Measurements from ENCODE around the gene SAMD3. TPM values are rescaled to one million over a fixed set of nuclear protein-coding genes. Genes with fewer than 3 reads are reported as not detected.

SAMD3 gene
- total and polyA plus RNA-seq, 2 experiments from 2014 or later, result 3.8 to 4.9 TPM

DNA sequence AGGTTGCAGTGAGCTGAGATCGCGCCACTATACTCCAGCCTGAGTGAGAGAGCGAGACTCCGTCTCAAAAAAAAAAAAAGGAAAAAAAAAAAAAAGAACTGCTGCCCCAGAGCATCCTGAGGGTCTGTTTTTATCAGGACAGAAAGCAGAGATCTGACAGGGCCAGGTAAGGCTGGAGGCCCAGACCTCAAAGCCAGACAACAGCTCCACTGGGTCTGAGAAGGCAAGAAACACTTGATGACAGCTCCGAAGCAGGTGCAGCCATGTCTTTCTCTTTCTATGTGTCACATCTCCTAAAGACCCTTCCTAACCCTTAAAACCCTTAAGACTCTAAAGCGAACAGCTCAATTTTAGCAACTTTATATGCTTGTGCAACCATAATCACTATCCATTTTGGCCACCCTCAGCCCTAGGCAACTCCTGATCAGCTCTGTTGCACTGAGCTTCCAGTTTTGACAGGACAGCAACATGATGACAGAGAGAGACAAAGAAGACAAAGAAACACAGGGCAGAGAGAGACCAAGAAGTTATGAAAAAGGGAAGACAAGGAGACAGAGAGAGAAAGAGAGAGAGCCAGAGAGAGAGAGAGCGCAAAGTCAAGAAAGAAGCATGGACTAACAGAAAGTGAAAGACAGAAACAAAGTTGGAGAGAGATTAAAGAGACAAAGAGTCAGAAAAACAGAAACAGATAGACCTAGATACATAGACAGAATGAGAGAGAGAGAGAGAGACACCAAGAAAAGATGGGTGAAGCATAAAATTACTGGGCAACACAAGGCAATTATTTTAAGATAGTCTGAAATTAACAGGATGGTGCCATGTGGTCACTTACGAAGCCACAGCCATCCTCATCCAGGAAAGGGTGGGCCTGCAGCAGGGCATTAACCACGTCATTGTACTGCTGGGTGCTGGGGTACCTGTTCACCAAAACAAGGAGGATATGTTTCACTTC lies 39.2 kb downstream of the SAMD3 start:
- H3K27ac Mint-ChIP-seq, result no peak overlapping the region
- peaks cover 2% of the 10 kb centered on the region; the same call in 1 of the 3 replicates for H3K4me1 Mint-ChIP-seq
- no peaks in the 10 kb centered on the region for H3K4me1 ChIP-seq (ENCODE audit: insufficient read depth)
- no peak overlapping the region for H2AFZ ChIP-seq
- H4K20me1 ChIP-seq (replicated peaks; ENCODE audit: insufficient read depth), result no peaks in the 10 kb centered on the region
- no peak for TF ChIP-seq REST (IDR thresholded peaks at IDR 0.05; ENCODE audit: unreplicated experiment)
- TF ChIP-seq, protein P1, sequence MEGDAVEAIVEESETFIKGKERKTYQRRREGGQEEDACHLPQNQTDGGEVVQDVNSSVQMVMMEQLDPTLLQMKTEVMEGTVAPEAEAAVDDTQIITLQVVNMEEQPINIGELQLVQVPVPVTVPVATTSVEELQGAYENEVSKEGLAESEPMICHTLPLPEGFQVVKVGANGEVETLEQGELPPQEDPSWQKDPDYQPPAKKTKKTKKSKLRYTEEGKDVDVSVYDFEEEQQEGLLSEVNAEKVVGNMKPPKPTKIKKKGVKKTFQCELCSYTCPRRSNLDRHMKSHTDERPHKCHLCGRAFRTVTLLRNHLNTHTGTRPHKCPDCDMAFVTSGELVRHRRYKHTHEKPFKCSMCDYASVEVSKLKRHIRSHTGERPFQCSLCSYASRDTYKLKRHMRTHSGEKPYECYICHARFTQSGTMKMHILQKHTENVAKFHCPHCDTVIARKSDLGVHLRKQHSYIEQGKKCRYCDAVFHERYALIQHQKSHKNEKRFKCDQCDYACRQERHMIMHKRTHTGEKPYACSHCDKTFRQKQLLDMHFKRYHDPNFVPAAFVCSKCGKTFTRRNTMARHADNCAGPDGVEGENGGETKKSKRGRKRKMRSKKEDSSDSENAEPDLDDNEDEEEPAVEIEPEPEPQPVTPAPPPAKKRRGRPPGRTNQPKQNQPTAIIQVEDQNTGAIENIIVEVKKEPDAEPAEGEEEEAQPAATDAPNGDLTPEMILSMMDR (conservative IDR thresholded peaks at IDR 0.05; ENCODE audit: low read depth in 2 of 2), result no peak
- TF ChIP-seq EZH2phosphoT487 (IDR thresholded peaks at IDR 0.05; ENCODE audit: unreplicated experiment), result no peak
- no peak for TF ChIP-seq STAT1 (IDR thresholded peaks at IDR 0.05; ENCODE audit: unreplicated experiment)
- TF ChIP-seq EZH2 (IDR thresholded peaks at IDR 0.05; ENCODE audit: low read depth, unreplicated experiment), result no peak
- TF ChIP-seq CREB1 (CRISPR knock-in tag; IDR thresholded peaks at IDR 0.05; ENCODE audit: low read depth), result no peak
- no peak for TF ChIP-seq JUNB (IDR thresholded peaks at IDR 0.05; ENCODE audit: unreplicated experiment)
- TF ChIP-seq ZNF462 (CRISPR knock-in tag; IDR thresholded peaks at IDR 0.05), result no peak
- TF ChIP-seq NANOG (IDR thresholded peaks at IDR 0.05; ENCODE audit: borderline replicate concordance), result no peak
- TF ChIP-seq ZNF114 (CRISPR knock-in tag; IDR thresholded peaks at IDR 0.05), result no peak
- TF ChIP-seq ETS1 (IDR thresholded peaks at IDR 0.05), result no peak
- TF ChIP-seq ZNF331 (CRISPR knock-in tag; IDR thresholded peaks at IDR 0.05; ENCODE audit: low read depth), result no peak
- TF ChIP-seq POLR2AphosphoS5 (IDR thresholded peaks at IDR 0.05; ENCODE audit: low read depth), result no peak
- H3K27me3 Mint-ChIP-seq (ENCODE audit: insufficient read depth, low read depth, poor library complexity), result no peaks in the 10 kb centered on the region
- no peak overlapping the region for H3K4me3 ChIP-seq
- H3F3A ChIP-seq (replicated peaks; ENCODE audit: low read depth), result no peaks in the 10 kb centered on the region
- no peaks in the 10 kb centered on the region for H3K9me3 Mint-ChIP-seq
- no peak for ATAC-seq
- no peaks in the 10 kb centered on the region for H3K27me3 ChIP-seq (ENCODE audit: insufficient read depth)
- H3K27ac ChIP-seq (ENCODE audit: low read depth), result no peak overlapping the region
- H3K36me3 ChIP-seq (ENCODE audit: insufficient read depth), result no peaks in the 10 kb centered on the region
- H3K36me3 Mint-ChIP-seq (ENCODE audit: low read depth), result peaks cover 5% of the 10 kb centered on the region; the same call in 1 of the 3 replicates
- no peaks in the 10 kb centered on the region for H3K79me2 ChIP-seq (replicated peaks; ENCODE audit: insufficient read depth)
- no peak for DNase-seq (ENCODE audit: low spot score)
- no peak overlapping the region for H3K4me3 Mint-ChIP-seq
- no peak overlapping the region for H3K4me2 ChIP-seq
- no peaks in the 10 kb centered on the region for H3K9me2 ChIP-seq (ENCODE audit: insufficient read depth)
